GM12874 (cell line): ENCODE data around the gene CST7.

Experiments
- CTCF ChIP-seq: IDR thresholded peaks from 2 replicates; pipeline ENCODE4 v1.5.1; 2011; ENCODE audit warnings: low read depth, mild to moderate bottlenecking, control low read depth, low read length, moderate library complexity; ENCODE audit not compliant: insufficient read depth

CST7 gene

DNA sequence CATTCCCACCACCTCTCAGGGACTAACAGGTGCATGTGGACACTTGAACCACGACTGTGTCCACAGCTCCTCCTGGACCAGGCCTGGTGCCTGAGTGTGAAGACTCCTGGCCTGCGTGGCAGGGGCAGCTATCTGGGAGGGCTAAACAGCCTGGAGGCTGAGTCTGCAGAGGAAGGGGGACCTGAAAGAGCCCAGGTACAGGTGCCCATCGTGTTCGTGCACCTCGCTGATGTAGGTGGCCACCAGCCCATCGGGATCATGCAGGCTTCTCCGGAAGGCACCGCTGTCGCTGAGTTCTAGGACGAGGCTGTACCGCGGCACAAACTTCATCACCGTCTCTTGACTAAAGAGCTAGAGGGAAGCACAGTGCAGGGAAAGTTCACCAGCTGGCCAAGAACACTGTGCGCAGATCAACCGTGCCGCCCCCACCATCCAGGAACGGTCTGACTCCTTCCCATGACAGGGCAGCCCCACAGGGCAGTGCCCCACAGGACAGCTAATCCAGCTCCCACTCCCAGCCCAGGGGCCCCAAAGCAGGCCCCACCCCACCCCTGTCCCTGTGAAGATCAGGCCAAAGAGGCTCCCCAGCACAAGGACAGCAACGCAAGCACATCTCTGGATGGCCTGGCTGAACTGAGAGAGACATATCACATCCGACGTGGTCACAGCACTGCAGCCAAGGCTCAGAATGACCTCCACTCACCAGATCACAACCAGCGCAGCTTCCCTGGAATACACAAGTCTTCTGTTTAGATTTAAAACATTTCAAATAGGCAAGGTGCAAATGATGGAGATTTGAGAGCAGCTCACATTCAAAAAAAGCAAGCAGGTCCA lies 14.8 kb downstream of the CST7 start:
- no peak for TF ChIP-seq CTCF

- TF ChIP-seq CTCF: no peak
Measured at GRCh38 chr20:24964506-24964840, 15.4 kb downstream of the CST7 start.

DNA sequence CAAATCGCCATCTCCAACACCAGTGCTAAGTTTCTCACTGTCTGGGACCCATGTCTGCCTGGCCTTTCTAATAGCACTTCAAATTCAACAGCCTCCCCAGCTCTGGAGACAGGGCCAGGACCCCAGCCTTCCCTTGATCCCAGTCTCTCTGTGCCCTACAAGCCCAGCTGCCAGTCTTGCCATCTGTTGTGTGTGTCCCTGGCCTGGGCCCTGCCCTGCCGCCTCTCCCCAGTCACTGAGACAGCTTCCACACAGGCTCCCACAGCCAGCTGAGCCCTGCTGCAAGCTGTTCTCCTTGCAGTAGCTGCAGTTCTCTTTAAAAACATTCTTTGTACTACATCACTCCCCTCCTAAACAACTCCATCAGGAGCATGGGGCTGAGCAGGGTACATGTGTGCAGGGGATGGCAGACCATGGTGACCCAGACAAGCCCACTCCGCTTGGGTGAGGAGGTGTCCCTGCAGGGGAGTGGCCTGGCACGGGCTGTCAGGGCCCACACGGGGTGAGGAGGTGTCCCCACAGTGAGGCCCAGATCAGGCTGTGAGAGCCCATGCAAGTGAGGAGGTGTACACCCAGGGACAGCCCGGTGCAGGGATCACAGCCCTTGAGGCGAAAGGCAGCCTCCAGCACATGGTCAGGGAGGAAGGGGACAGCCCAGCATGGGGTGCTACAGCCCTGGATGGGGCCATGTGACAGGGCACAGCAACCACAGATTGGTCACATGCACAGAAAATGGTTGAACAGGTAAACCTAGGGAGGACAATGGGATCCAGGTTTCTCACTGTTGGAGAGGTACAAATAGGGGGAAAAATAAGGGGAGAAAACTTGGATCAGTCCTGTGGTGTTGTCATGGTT lies 16.2 kb downstream of the CST7 start:
- no peak for TF ChIP-seq CTCF

- TF ChIP-seq CTCF: no peak
Measured at GRCh38 chr20:24966317-24967012, 17.4 kb downstream of the CST7 start.

DNA sequence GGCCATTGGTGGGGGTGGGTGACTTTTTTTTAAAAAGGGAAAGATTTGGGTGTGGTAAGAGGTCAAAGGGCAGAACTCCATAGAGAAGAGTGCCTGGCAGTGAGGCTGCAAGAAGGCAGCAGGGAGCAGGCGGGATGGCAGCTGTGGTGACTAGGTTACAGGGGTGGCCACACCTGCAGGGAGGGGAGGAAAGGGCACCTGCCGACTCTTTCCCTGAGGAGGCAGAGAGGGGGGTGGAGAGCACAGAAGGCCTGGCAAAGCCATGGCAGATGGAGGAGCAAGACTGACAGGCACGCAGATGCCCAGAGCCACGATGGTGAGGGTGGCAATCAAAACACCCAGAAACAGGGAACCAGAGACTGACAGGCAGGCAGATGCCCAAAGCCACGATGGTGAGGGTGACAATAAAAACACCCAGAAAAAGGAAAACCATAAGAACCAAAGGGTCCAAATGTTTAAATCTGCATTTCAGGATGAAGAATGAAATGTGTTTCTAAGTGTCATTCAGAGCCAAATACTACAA lies 19.3 kb downstream of the CST7 start:
- no peak for TF ChIP-seq CTCF

GRCh38 chr20:24969186-24970029 lies 20.3 kb downstream of the CST7 start:
- no peak for TF ChIP-seq CTCF
